Raji (cell line): Measurements from ENCODE around the gene ABT1.
A peak's percentile ranks its signal among the peaks of the same experiment; 100 is the strongest.

ENCODE experiments used
- POLR2A ChIP-seq: IDR thresholded peaks from 2 replicates; pipeline ENCODE4 v1.6.1; 2011; ENCODE audit warnings: low read depth, low read length, control low read depth; ENCODE audit not compliant: insufficient read depth

The ABT1 gene

DNA sequence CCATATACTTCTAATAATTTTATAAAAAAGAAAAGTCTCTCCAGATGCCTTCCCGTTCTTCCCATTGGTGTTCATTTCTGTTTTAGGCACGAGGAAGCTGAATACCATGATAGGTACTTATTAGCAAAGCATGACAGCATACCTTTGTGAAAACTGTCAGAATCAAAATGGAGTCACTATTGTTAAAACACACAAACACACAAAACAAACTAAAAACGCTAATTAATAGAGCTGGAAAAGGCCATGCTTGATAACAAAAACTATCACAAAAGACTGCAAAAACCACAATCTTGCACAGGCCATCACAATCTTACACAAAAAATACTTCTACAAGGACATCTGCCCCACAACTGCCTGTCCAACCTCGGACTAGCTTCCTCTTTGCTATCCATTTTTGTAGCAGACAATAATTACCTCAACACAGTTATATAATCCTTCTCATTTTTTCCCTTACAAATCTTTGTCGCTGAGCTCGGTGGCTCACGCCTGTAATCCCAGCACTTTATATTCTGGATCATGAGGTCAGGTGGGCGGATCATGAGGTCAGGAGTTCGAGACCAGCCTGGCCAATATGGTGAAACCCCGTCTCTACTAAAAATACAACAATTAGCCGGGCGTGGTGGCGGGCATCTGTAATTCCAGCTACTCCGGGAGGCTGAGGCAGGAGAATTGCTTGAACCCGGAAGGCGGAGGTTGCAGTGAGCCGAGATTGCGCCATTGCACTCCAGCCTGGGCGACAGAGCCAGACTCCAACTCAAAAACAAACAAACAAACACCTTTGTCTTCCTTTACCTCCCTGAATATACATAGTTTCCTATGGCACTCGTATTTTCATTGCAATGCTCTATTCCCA is 3.2 kb upstream of the ABT1 start:
- TF ChIP-seq POLR2A: no peak

DNA sequence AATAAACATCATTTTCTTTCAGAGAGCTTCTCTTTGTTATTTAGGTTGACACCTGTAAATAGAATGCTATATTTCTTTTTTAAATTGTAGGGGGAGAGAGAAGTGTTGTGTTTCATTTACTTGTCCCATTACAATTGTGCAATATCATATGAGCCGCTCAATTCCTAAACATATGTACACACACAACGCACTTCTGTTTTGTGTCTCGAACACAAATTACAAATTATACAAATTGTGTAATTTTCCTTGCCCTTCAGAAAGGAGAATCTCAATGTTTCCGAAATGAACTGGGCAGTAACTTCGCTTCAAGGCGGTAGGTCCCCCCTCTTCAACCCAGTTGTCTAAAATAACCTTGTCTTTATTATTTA is 2.6 kb upstream of the ABT1 start:
- TF ChIP-seq POLR2A: no peak

DNA sequence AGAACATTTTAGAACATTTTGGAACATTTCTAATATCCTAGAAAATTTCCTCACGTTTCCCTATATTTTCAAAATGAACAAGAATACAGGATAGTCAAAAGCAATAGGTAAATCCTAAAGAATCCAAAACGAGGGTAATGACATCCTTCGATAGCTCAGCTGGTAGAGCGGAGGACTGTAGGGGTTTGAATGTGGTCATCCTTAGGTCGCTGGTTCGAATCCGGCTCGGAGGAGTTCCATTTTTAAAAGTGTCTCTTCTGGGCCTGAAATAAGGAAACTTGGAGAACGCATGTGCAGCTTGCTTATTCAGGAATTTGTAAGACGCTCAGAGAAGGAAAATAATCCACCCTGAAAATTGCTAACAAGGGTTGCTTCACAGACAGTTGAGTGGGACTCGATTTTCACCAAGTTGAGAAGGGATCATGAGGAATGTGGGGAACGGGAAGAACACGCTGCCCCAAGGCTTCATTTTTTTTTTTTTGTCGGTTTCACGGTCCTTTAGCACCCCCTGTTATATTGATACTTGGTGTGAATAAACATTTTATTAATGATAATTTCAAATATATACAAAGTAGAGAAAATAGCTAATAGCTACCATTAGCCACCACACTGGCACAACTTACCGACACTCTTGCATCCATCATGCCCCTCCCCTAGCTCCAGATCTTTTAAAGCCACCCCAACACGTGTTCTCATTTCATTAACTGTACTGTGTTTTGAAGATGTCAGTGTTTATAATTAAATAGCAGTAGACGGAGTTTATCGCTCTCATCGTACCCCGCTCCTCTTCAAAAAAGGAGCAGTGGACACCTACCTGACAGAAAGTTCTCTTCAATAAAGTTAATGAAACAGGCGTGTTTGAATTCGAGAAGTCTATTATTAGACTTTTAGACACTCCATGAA is 1.8 kb upstream of the ABT1 start:
- no peak for TF ChIP-seq POLR2A

DNA sequence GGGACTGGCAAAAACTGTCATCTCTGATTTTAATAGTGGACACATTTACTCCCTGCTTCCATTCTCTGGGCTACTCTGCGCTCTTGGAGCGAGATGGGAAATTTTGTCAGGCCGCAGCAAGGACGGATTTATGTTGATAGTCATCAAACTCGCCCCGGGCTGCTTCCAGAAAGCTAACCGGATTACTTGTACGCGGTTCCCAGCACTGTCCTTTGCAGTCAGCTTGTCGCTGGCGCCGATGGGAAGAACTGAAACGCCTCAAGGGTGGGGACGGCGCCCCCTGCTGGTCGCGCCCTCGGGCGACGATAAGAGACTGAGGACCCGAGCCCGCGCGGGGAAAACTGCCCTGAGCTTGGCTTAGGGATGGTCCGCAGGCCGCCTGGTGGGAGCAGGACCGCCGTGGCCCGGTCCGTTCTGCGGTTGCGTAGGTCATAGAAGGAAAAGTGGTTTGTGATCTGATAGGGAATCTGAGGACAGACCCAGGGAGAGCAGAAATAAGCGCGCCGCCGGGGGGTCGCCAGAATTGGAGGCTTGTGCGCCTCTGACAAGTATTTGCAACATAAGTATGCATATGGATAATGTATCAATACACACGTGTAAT is 984 bp upstream of the ABT1 start:
- TF ChIP-seq POLR2A: peak; percentile 53; the same call in 1 of the 2 replicates

GRCh38 chr6:26597389-26597766 is 625 bp downstream of the ABT1 start:
- TF ChIP-seq POLR2A: no peak

DNA sequence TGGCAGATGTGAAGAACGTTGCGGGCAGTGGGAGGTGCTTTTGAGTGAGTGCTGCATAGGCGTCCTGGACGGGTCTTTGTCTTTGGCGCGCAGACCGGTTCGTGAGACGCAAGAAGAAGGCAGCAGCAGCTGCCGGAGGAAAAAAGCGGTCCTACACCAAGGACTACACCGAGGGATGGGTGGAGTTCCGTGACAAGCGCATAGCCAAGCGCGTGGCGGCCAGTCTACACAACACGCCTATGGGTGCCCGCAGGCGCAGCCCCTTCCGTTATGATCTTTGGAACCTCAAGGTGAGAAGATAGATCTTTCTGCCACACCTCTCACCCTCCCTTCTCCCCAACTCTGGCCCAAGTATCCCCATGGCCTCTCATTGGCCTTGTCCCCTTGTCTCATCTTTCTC is 1.1 kb downstream of the ABT1 start:
- TF ChIP-seq POLR2A: no peak

- TF ChIP-seq POLR2A: no peak
Observed at GRCh38 chr6:26598267-26598666, 1.5 kb downstream of the ABT1 start.

GRCh38 chr6:26599134-26599533 is 2.4 kb downstream of the ABT1 start:
- no peak for TF ChIP-seq POLR2A

DNA sequence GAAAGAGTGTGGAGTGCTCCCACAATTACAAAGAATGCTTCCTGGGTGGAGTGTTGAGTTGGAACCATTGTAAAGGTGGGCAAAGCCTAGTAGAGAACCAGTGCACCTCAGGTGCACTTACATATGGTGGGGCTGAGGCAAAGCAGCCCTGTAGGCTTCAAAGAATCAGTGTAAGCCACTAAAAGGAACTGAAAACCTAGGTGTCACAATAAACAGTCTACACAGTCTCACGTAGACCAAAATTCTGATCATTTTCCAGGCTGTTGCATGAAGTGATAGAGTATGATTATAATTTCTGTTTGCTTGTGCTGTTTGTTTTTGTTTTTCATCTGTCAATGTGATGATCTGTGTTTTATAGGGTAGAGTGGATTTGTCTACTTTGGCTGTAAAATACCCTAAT is 2.8 kb downstream of the ABT1 start:
- no peak for TF ChIP-seq POLR2A

GRCh38 chr6:26600759-26601158 is 4.0 kb downstream of the ABT1 start:
- 0 out of 2 replicates have a peak, but pooled peaks have one; percentile 15 for TF ChIP-seq POLR2A

- TF ChIP-seq POLR2A: no peak
Observed at GRCh38 chr6:26602262-26602661, 5.5 kb downstream of the ABT1 start.

- no peak for TF ChIP-seq POLR2A
Observed at GRCh38 chr6:26604026-26604425, 7.3 kb downstream of the ABT1 start.

GRCh38 chr6:26604797-26605196 is 8.0 kb downstream of the ABT1 start:
- TF ChIP-seq POLR2A: no peak

GRCh38 chr6:26607434-26608230 is 10.9 kb downstream of the ABT1 start:
- TF ChIP-seq POLR2A: no peak

GRCh38 chr6:26609463-26609862 is 12.7 kb downstream of the ABT1 start:
- TF ChIP-seq POLR2A: no peak
